ENCODE results near the gene FAH. TPM values are rescaled to one million over a fixed set of nuclear protein-coding genes. Genes with fewer than 3 reads are reported as not detected.
"Not testable (repeated sequence)": the region's sequence is repeated elsewhere in the genome, so short reads cannot be mapped to it uniquely, and the experiment has no call there.

The FAH gene
- polyA plus RNA-seq, 1 donor (not counting 4 experiments of a cell fraction or from before 2014, with no cell fraction given): 29.4 TPM

GRCh38 chr15:80155001-80155377 is 2.2 kb downstream of the FAH start:
- H2AFZ ChIP-seq (ENCODE audit: control insufficient read depth, low read length): no peak overlapping the region
- DNase-seq (ENCODE audit: low read depth, low spot score): no peak
- dilution Hi-C loops (cut with MboI; ENCODE audit: extremely low pct_ligation_motif_present, low sequenced_read_pairs): no loop called here
- H3K4me1 ChIP-seq (ENCODE audit: control insufficient read depth, extremely low read depth, insufficient read depth, low read length): peaks cover 11% of the 10 kb centered on the region
- no peak for FAIRE-seq
- no peak overlapping the region for H3K27ac ChIP-seq (ENCODE audit: control insufficient read depth, insufficient read depth, low read length)
- no peak overlapping the region for H3K4me2 ChIP-seq (ENCODE audit: control insufficient read depth, extremely low read depth, insufficient read depth, low read depth, low read length)
- H3K36me3 ChIP-seq (ENCODE audit: control insufficient read depth in 2 of 2, extremely low read depth in 1 of 2, insufficient read depth in 2 of 2, low read length in 2 of 2): peaks cover 6 to 8% of the 10 kb centered on the region in 2 experiments
- H3K9ac ChIP-seq (ENCODE audit: control insufficient read depth, extremely low read depth, insufficient read depth, low read length): no peak overlapping the region
- no peaks in the 10 kb centered on the region for H3K27me3 ChIP-seq (ENCODE audit: control insufficient read depth, extremely low read depth, insufficient read depth, low read length)
- H4K20me1 ChIP-seq (ENCODE audit: control insufficient read depth, extremely low read depth, insufficient read depth, low read length): no peaks in the 10 kb centered on the region
- H3K79me2 ChIP-seq (ENCODE audit: control insufficient read depth, insufficient read depth, low read length): no peaks in the 10 kb centered on the region
- H3K4me3 ChIP-seq (ENCODE audit: control insufficient read depth in 2 of 3, extremely low read depth in 1 of 3, insufficient read depth in 2 of 3, low read depth in 1 of 3, low read length in 3 of 3): no peak overlapping the region
- no peaks in the 10 kb centered on the region for H3K9me1 ChIP-seq (ENCODE audit: control insufficient read depth, extremely low read depth, insufficient read depth, low read length)
- no peak for TF ChIP-seq EZH2 (IDR thresholded peaks at IDR 0.05; ENCODE audit: low read length)
- TF ChIP-seq, protein P1, sequence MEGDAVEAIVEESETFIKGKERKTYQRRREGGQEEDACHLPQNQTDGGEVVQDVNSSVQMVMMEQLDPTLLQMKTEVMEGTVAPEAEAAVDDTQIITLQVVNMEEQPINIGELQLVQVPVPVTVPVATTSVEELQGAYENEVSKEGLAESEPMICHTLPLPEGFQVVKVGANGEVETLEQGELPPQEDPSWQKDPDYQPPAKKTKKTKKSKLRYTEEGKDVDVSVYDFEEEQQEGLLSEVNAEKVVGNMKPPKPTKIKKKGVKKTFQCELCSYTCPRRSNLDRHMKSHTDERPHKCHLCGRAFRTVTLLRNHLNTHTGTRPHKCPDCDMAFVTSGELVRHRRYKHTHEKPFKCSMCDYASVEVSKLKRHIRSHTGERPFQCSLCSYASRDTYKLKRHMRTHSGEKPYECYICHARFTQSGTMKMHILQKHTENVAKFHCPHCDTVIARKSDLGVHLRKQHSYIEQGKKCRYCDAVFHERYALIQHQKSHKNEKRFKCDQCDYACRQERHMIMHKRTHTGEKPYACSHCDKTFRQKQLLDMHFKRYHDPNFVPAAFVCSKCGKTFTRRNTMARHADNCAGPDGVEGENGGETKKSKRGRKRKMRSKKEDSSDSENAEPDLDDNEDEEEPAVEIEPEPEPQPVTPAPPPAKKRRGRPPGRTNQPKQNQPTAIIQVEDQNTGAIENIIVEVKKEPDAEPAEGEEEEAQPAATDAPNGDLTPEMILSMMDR (optimal IDR thresholded peaks at IDR 0.05 in 1 of 3, IDR thresholded peaks at IDR 0.05 in 1 of 3, conservative IDR thresholded peaks at IDR 0.05 in 1 of 3; ENCODE audit: extremely low read depth in 1 of 3, insufficient read depth in 2 of 3, low read length in 3 of 3): no peak
- no peaks in the 10 kb centered on the region for H3K9me3 ChIP-seq (ENCODE audit: control insufficient read depth, low read depth, low read length)

DNA sequence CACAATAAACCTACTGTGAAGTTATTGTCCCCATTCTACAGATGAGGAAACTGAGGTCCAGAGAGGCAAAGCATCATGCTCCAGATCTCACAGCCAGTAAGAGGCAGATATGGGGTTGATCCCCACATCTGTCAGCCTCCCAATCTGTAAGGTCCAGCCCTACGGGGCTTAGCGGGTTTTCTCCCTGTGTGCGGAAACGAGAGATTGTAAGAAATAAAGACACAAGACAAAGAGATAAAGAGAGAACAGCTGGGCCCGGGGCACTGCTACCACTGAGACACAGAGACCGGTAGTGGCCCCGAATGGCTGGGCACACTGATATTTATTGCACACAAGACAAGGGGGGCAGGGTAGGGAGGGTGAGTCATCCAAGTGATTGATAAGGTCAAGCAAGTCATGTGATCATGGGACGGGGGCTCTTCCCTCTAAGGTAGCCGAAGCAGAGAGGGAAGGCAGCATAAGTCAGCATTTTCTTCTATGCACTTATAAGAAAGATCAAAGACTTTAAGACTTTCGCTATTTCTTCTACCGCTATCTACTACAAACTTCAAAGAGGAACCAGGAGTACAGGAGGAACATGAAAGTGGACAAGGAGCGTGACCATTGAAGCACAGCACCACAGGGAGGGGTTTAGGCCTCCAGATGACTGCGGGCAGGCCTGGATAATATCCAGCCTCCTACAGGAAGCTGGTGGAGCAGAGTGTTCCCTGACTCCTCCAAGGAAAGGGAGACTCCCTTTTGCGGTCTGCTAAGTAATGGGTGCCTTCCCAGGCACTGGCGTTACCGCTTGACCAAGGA is 2.8 kb downstream of the FAH start:
- H3K4me1 ChIP-seq (ENCODE audit: control insufficient read depth, extremely low read depth, insufficient read depth, low read length): peaks cover 17% of the 10 kb centered on the region
- H3K9me1 ChIP-seq (ENCODE audit: control insufficient read depth, extremely low read depth, insufficient read depth, low read length); H3K9ac ChIP-seq (ENCODE audit: control insufficient read depth, extremely low read depth, insufficient read depth, low read length); H3K36me3 ChIP-seq (ENCODE audit: control insufficient read depth in 2 of 2, extremely low read depth in 1 of 2, insufficient read depth in 2 of 2, low read length in 2 of 2); H2AFZ ChIP-seq (ENCODE audit: control insufficient read depth, low read length); H3K79me2 ChIP-seq (ENCODE audit: control insufficient read depth, insufficient read depth, low read length); H3K4me2 ChIP-seq (ENCODE audit: control insufficient read depth, extremely low read depth, insufficient read depth, low read depth, low read length); H4K20me1 ChIP-seq (ENCODE audit: control insufficient read depth, extremely low read depth, insufficient read depth, low read length); H3K4me3 ChIP-seq (ENCODE audit: control insufficient read depth in 2 of 3, extremely low read depth in 1 of 3, insufficient read depth in 2 of 3, low read depth in 1 of 3, low read length in 3 of 3); FAIRE-seq; DNase-seq (ENCODE audit: low read depth, low spot score); H3K27me3 ChIP-seq (ENCODE audit: control insufficient read depth, extremely low read depth, insufficient read depth, low read length); dilution Hi-C loops (cut with MboI; ENCODE audit: extremely low pct_ligation_motif_present, low sequenced_read_pairs); H3K27ac ChIP-seq (ENCODE audit: control insufficient read depth, insufficient read depth, low read length); H3K9me3 ChIP-seq (ENCODE audit: control insufficient read depth, low read depth, low read length): not testable (repeated sequence)

Measured in keratinocyte (primary cell).